Coronary artery (tissue), 2 donors: ENCODE data around the gene ZNF451.

ENCODE experiments used
- DNase-seq: peaks from one replicate; pipeline ENCODE4 v3.0.0-alpha.2; 2017; ENCODE audit warnings: low spot score
- H3K27ac ChIP-seq, 2 donors: fragments of 200-600 bp; sonication (generic); one replicate each; pipeline ENCODE4 v1.5.1; 2016 to 2019
- H3K4me3 ChIP-seq: fragments of 200-600 bp; sonication (generic); 2 replicates; pipeline ENCODE4 v1.5.1; 2016; ENCODE audit warnings: mild to moderate bottlenecking, moderate library complexity
- CTCF ChIP-seq: fragments of 200-600 bp; sonication (generic); IDR thresholded peaks from one replicate; pipeline ENCODE4 v1.5.1; 2019; ENCODE audit warnings: antibody characterized with exemption

The ZNF451 gene

GRCh38 chr6:57137350-57137749, 47.4 kb downstream of the ZNF451 start:
- Histone ChIP-seq H3K4me3 (no peak overlapping the region), H3K27ac (no peak overlapping the region)
- TF ChIP-seq CTCF, result no peak
- DNase-seq, result no peak

- no peak for TF ChIP-seq CTCF
- no peak for DNase-seq
- Histone ChIP-seq H3K4me3 (no peak overlapping the region), H3K27ac (no peak overlapping the region)
Measured at GRCh38 chr6:57138026-57138425, 48.0 kb downstream of the ZNF451 start.

GRCh38 chr6:57141451-57142177, 51.6 kb downstream of the ZNF451 start:
- no peak for DNase-seq
- no peak for TF ChIP-seq CTCF
- no peak overlapping the region for H3K27ac ChIP-seq

GRCh38 chr6:57142178-57142525, 52.2 kb downstream of the ZNF451 start:
- no peak for DNase-seq
- TF ChIP-seq CTCF, result no peak
- Histone ChIP-seq H3K4me3 (no peak overlapping the region), H3K27ac (no peak overlapping the region)

More at GRCh38 chr6:57141451-57142177, 51.6 kb downstream of the ZNF451 start:
- no peak overlapping the region for H3K4me3 ChIP-seq

GRCh38 chr6:57143690-57144089, 53.7 kb downstream of the ZNF451 start:
- Histone ChIP-seq H3K27ac (no peak overlapping the region), H3K4me3 (no peak overlapping the region)
- TF ChIP-seq CTCF, result no peak
- DNase-seq, result no peak

GRCh38 chr6:57147401-57147800, 57.4 kb downstream of the ZNF451 start:
- DNase-seq, result no peak
- H3K4me3 ChIP-seq, result no peak overlapping the region
- no peak for TF ChIP-seq CTCF
- no peak overlapping the region for H3K27ac ChIP-seq
